Keratinocyte (primary cell): ENCODE data around the gene STK17A. TPM values are rescaled to one million over a fixed set of nuclear protein-coding genes. Genes with fewer than 3 reads are reported as not detected.
A peak's percentile ranks its signal among the peaks of the same experiment; 100 is the strongest.

Experiments
- DNase-seq: peaks from one replicate; pipeline ENCODE4 v3.0.0-alpha.2; 2011; ENCODE audit warnings: low read depth, missing footprints, low spot score
- FAIRE-seq: peaks from 2 replicates; lab custom pipeline; 2011; peaks lifted over from hg19 to GRCh38; lab: Jason Lieb, UNC
- H2AFZ ChIP-seq: 2 replicates; pipeline ENCODE4 v1.6.0; 2012; ENCODE audit warnings: low read length, control low read depth, inconsistent platforms; ENCODE audit not compliant: control insufficient read depth
- H3K27ac ChIP-seq: 2 replicates; pipeline ENCODE4 v1.5.1; 2011; ENCODE audit warnings: low read length; ENCODE audit not compliant: control insufficient read depth, insufficient read depth
- H3K27me3 ChIP-seq: 3 replicates; pipeline ENCODE4 v1.6.0; 2011; ENCODE audit warnings: low read length; ENCODE audit not compliant: control insufficient read depth, insufficient read depth; ENCODE audit errors: extremely low read depth
- H3K36me3 ChIP-seq, 2 experiments: 2 replicates in 1 of 2; 3 replicates in 1 of 2; pipeline ENCODE4 v1.5.1; 2011; ENCODE audit warnings: low read length in 2 of 2, mild to moderate bottlenecking in 1 of 2; ENCODE audit not compliant: control insufficient read depth in 2 of 2, insufficient read depth in 2 of 2; ENCODE audit errors: extremely low read depth in 1 of 2
- H3K4me1 ChIP-seq: 3 replicates; pipeline ENCODE4 v1.5.1; 2011; ENCODE audit warnings: low read length; ENCODE audit not compliant: control insufficient read depth, insufficient read depth; ENCODE audit errors: extremely low read depth
- H3K4me2 ChIP-seq: 3 replicates; pipeline ENCODE4 v1.6.0; 2011; ENCODE audit warnings: low read depth, low read length; ENCODE audit not compliant: control insufficient read depth, insufficient read depth; ENCODE audit errors: extremely low read depth
- H3K4me3 ChIP-seq, 3 experiments: fragments of 200-600 bp in 1 of 3; sonication (generic) in 1 of 3; 2 replicates in 2 of 3; 3 replicates in 1 of 3; pipeline ENCODE4 v1.5.1; 2011 to 2016; ENCODE audit warnings: low read length in 3 of 3, mild to moderate bottlenecking in 3 of 3, control low read depth in 2 of 3, inconsistent platforms in 1 of 3, low read depth in 1 of 3, mixed read lengths in 1 of 3, mixed run types in 1 of 3, moderate library complexity in 1 of 3; ENCODE audit not compliant: control insufficient read depth in 2 of 3, insufficient read depth in 2 of 3; ENCODE audit errors: extremely low read depth in 1 of 3
- H3K79me2 ChIP-seq: 2 replicates; pipeline ENCODE4 v1.6.0; 2012; ENCODE audit warnings: low read length; ENCODE audit not compliant: control insufficient read depth, insufficient read depth
- H3K9ac ChIP-seq: 3 replicates; pipeline ENCODE4 v1.6.0; 2011; ENCODE audit warnings: low read length; ENCODE audit not compliant: control insufficient read depth, insufficient read depth; ENCODE audit errors: extremely low read depth
- H3K9me1 ChIP-seq: 3 replicates; pipeline ENCODE4 v1.6.0; 2011; ENCODE audit warnings: low read length; ENCODE audit not compliant: control insufficient read depth, insufficient read depth; ENCODE audit errors: extremely low read depth
- H3K9me3 ChIP-seq: 2 replicates; pipeline ENCODE4 v1.5.1; 2012; ENCODE audit warnings: low read depth, low read length; ENCODE audit not compliant: control insufficient read depth
- H4K20me1 ChIP-seq: 3 replicates; pipeline ENCODE4 v1.6.0; 2011; ENCODE audit warnings: low read length; ENCODE audit not compliant: control insufficient read depth, insufficient read depth; ENCODE audit errors: extremely low read depth
- CTCF ChIP-seq, 3 experiments: IDR thresholded peaks in 1 of 3; conservative IDR thresholded peaks in 1 of 3; optimal IDR thresholded peaks in 1 of 3; 2 replicates in 2 of 3; 3 replicates in 1 of 3; pipeline versions ENCODE3 to v1.5.1; 2011; ENCODE audit warnings: low read length in 3 of 3, mild to moderate bottlenecking in 3 of 3, moderate library complexity in 2 of 3, control low read depth in 1 of 3, inconsistent platforms in 1 of 3; ENCODE audit not compliant: insufficient read depth in 2 of 3; ENCODE audit errors: extremely low read depth in 1 of 3
- EZH2 ChIP-seq: IDR thresholded peaks from one replicate; pipeline ENCODE4 v1.6.1; 2012; ENCODE audit warnings: inconsistent platforms, mild to moderate bottlenecking, low read length, moderate library complexity
- dilution Hi-C: fragments of 300-500 bp; cut with MboI; formaldehyde crosslinking; loops from one replicate; pipeline ENCODE4 v1.7.0; 2020; ENCODE audit warnings: low sequenced_read_pairs; ENCODE audit not compliant: extremely low pct_ligation_motif_present
- polyA plus RNA-seq, 5 experiments: library from polyadenylated mRNA; depleted of rRNA in 3 of 5; stranded (reverse) in 3 of 5; stranded (forward) in 1 of 5; unstranded in 1 of 5; fragments of >200 nt; gene quantifications; 1 replicate in 1 of 5; 2 replicates in 3 of 5; 3 replicates in 1 of 5; pipeline versions ENCODE4 v1.2.1 to v1.2.3, GENCODE V29; 2011 to 2012; ENCODE audit warnings: missing spikeins in 2 of 5, low read depth in 1 of 5, low replicate concordance in 1 of 5

Gene STK17A
- polyA plus RNA-seq, 1 donor (not counting 4 experiments of a cell fraction or from before 2014, with no cell fraction given) = 81.3 TPM

GRCh38 chr7:43592326-43592725, 9.4 kb downstream of the STK17A start:
- dilution Hi-C loops = no loop called here
- H3K9me1 ChIP-seq = peaks cover 3% of the 10 kb centered on the region
- H4K20me1 ChIP-seq = peaks cover 29% of the 10 kb centered on the region
- H3K4me1 ChIP-seq = peaks cover 57% of the 10 kb centered on the region
- peaks cover 2 to 13% of the 10 kb centered on the region in 2 experiments for H3K36me3 ChIP-seq
- H3K9me3 ChIP-seq = no peaks in the 10 kb centered on the region
- DNase-seq (no peak), FAIRE-seq (no peak)
- TF ChIP-seq CTCF (optimal IDR thresholded peaks at IDR 0.05 in 1 of 3, IDR thresholded peaks at IDR 0.05 in 1 of 3, conservative IDR thresholded peaks at IDR 0.05 in 1 of 3; ENCODE audit: extremely low read depth in 1 of 3, insufficient read depth in 2 of 3, low read length in 3 of 3) (no peak), EZH2 (no peak)
- no peak overlapping the region for H2AFZ ChIP-seq
- no peak overlapping the region for H3K9ac ChIP-seq
- peak overlapping the region; percentile 76 for H3K27ac ChIP-seq
- no peaks in the 10 kb centered on the region for H3K27me3 ChIP-seq
- no peak overlapping the region for H3K4me3 ChIP-seq
- peak overlapping the region; percentile 22 for H3K4me2 ChIP-seq
- H3K79me2 ChIP-seq = peaks cover 99% of the 10 kb centered on the region

- Histone ChIP-seq H3K4me2 (peak overlapping the region; percentile 22), H4K20me1 (peaks cover 32% of the 10 kb centered on the region), H3K36me3 (peaks cover 4 to 13% of the 10 kb centered on the region in 2 experiments), H3K4me3 (no peak overlapping the region), H2AFZ (no peak overlapping the region), H3K9ac (no peak overlapping the region), H3K79me2 (peaks cover 99% of the 10 kb centered on the region), H3K9me3 (no peaks in the 10 kb centered on the region), H3K9me1 (peaks cover 3% of the 10 kb centered on the region), H3K27me3 (no peaks in the 10 kb centered on the region), H3K27ac (no peak overlapping the region), H3K4me1 (peaks cover 54% of the 10 kb centered on the region)
- no peak for FAIRE-seq
- TF ChIP-seq EZH2 (no peak), CTCF (optimal IDR thresholded peaks at IDR 0.05 in 1 of 3, IDR thresholded peaks at IDR 0.05 in 1 of 3, conservative IDR thresholded peaks at IDR 0.05 in 1 of 3; ENCODE audit: extremely low read depth in 1 of 3, insufficient read depth in 2 of 3, low read length in 3 of 3) (no peak)
- dilution Hi-C loops = no loop called here
- no peak for DNase-seq
Measured at GRCh38 chr7:43593010-43593409, 10.1 kb downstream of the STK17A start.
